Measurements from ENCODE around the gene NKX1-1.

Gene NKX1-1

GRCh38 chr4:1411436-1412375 is 5.5 kb upstream of the NKX1-1 start:
- TF ChIP-seq SUZ12 (IDR thresholded peaks at IDR 0.05; ENCODE audit: extremely low read depth, insufficient read depth, insufficient read length), result no peak
- TF ChIP-seq ZNF274 (IDR thresholded peaks at IDR 0.05; ENCODE audit: low read depth, low read length), result no peak
- no peak for TF ChIP-seq YY1 (IDR thresholded peaks at IDR 0.05; ENCODE audit: insufficient read depth, insufficient read length)
- no peak for DNase-seq (ENCODE audit: low read depth, low spot score)
- Histone ChIP-seq H3K9me3 (ENCODE audit: insufficient read depth, low read length) (no peaks in the 10 kb centered on the region), H3K9ac (ENCODE audit: insufficient read length, low read depth) (no peak overlapping the region), H3K4me1 (ENCODE audit: insufficient read depth, insufficient read length) (peaks cover 11% of the 10 kb centered on the region), H3K4me3 (ENCODE audit: insufficient read length, low read depth) (no peak overlapping the region), H3K27me3 (ENCODE audit: insufficient read depth, insufficient read length) (peaks cover 82% of the 10 kb centered on the region), H3K36me3 (ENCODE audit: insufficient read depth, insufficient read length, low read length) (no peaks in the 10 kb centered on the region)

GRCh38 chr4:1410491-1411325 is 4.5 kb upstream of the NKX1-1 start:
- peak; percentile 76 for DNase-seq (ENCODE audit: low read depth, low spot score)
- peaks cover 92% of the 10 kb centered on the region for H3K27me3 ChIP-seq (ENCODE audit: insufficient read depth, insufficient read length)

GRCh38 chr4:1409491-1410425 is 3.5 kb upstream of the NKX1-1 start:
- no peak for DNase-seq (ENCODE audit: low read depth, low spot score)
- Histone ChIP-seq H3K4me3 (ENCODE audit: insufficient read length, low read depth) (no peak overlapping the region), H3K36me3 (ENCODE audit: insufficient read depth, insufficient read length, low read length) (no peaks in the 10 kb centered on the region), H3K9ac (ENCODE audit: insufficient read length, low read depth) (no peak overlapping the region), H3K4me1 (ENCODE audit: insufficient read depth, insufficient read length) (peaks cover 16% of the 10 kb centered on the region), H3K27me3 (ENCODE audit: insufficient read depth, insufficient read length) (peaks cover 93% of the 10 kb centered on the region), H3K9me3 (ENCODE audit: insufficient read depth, low read length) (no peaks in the 10 kb centered on the region)
- TF ChIP-seq SUZ12 (IDR thresholded peaks at IDR 0.05; ENCODE audit: extremely low read depth, insufficient read depth, insufficient read length) (no peak), YY1 (IDR thresholded peaks at IDR 0.05; ENCODE audit: insufficient read depth, insufficient read length) (no peak)

More at GRCh38 chr4:1410491-1411325, 4.5 kb upstream of the NKX1-1 start:
- TF ChIP-seq YY1 (IDR thresholded peaks at IDR 0.05; ENCODE audit: insufficient read depth, insufficient read length), result no peak
- TF ChIP-seq ZNF274 (IDR thresholded peaks at IDR 0.05; ENCODE audit: low read depth, low read length), result no peak
- no peak for TF ChIP-seq SUZ12 (IDR thresholded peaks at IDR 0.05; ENCODE audit: extremely low read depth, insufficient read depth, insufficient read length)
- Histone ChIP-seq H3K4me1 (ENCODE audit: insufficient read depth, insufficient read length) (peaks cover 17% of the 10 kb centered on the region), H3K36me3 (ENCODE audit: insufficient read depth, insufficient read length, low read length) (no peaks in the 10 kb centered on the region), H3K4me3 (ENCODE audit: insufficient read length, low read depth) (no peak overlapping the region), H3K9me3 (ENCODE audit: insufficient read depth, low read length) (no peaks in the 10 kb centered on the region), H3K9ac (ENCODE audit: insufficient read length, low read depth) (no peak overlapping the region)

- Histone ChIP-seq H3K27me3 (ENCODE audit: insufficient read depth, insufficient read length) (peaks cover 100% of the 10 kb centered on the region), H3K4me1 (ENCODE audit: insufficient read depth, insufficient read length) (peaks cover 16% of the 10 kb centered on the region), H3K9me3 (ENCODE audit: insufficient read depth, low read length) (no peaks in the 10 kb centered on the region), H3K9ac (ENCODE audit: insufficient read length, low read depth) (no peak overlapping the region), H3K36me3 (ENCODE audit: insufficient read depth, insufficient read length, low read length) (no peaks in the 10 kb centered on the region), H3K4me3 (ENCODE audit: insufficient read length, low read depth) (no peak overlapping the region)
- no peak for DNase-seq (ENCODE audit: low read depth, low spot score)
- TF ChIP-seq SUZ12 (IDR thresholded peaks at IDR 0.05; ENCODE audit: extremely low read depth, insufficient read depth, insufficient read length), result no peak
- no peak for TF ChIP-seq ZNF274 (IDR thresholded peaks at IDR 0.05; ENCODE audit: low read depth, low read length)
- TF ChIP-seq YY1 (IDR thresholded peaks at IDR 0.05; ENCODE audit: insufficient read depth, insufficient read length), result no peak
These were observed 2.8 kb upstream of the NKX1-1 start for GRCh38 chr4:1409079-1409478.

- Histone ChIP-seq H3K9ac (ENCODE audit: insufficient read length, low read depth) (no peak overlapping the region), H3K4me1 (ENCODE audit: insufficient read depth, insufficient read length) (peaks cover 16% of the 10 kb centered on the region), H3K36me3 (ENCODE audit: insufficient read depth, insufficient read length, low read length) (no peaks in the 10 kb centered on the region), H3K9me3 (ENCODE audit: insufficient read depth, low read length) (no peaks in the 10 kb centered on the region), H3K27me3 (ENCODE audit: insufficient read depth, insufficient read length) (peaks cover 100% of the 10 kb centered on the region), H3K4me3 (ENCODE audit: insufficient read length, low read depth) (no peak overlapping the region)
- DNase-seq (ENCODE audit: low read depth, low spot score), result no peak
- TF ChIP-seq ZNF274 (IDR thresholded peaks at IDR 0.05; ENCODE audit: low read depth, low read length) (no peak), SUZ12 (IDR thresholded peaks at IDR 0.05; ENCODE audit: extremely low read depth, insufficient read depth, insufficient read length) (no peak), YY1 (IDR thresholded peaks at IDR 0.05; ENCODE audit: insufficient read depth, insufficient read length) (no peak)
These were observed 2.2 kb upstream of the NKX1-1 start for GRCh38 chr4:1408418-1408817.

GRCh38 chr4:1407657-1408333 is 1.6 kb upstream of the NKX1-1 start:
- TF ChIP-seq YY1 (IDR thresholded peaks at IDR 0.05; ENCODE audit: insufficient read depth, insufficient read length) (no peak), ZNF274 (IDR thresholded peaks at IDR 0.05; ENCODE audit: low read depth, low read length) (no peak), SUZ12 (IDR thresholded peaks at IDR 0.05; ENCODE audit: extremely low read depth, insufficient read depth, insufficient read length) (no peak)
- peaks cover 16% of the 10 kb centered on the region for H3K4me1 ChIP-seq (ENCODE audit: insufficient read depth, insufficient read length)
- H3K9ac ChIP-seq (ENCODE audit: insufficient read length, low read depth), result no peak overlapping the region
- DNase-seq (ENCODE audit: low read depth, low spot score), result no peak
- peaks cover 100% of the 10 kb centered on the region for H3K27me3 ChIP-seq (ENCODE audit: insufficient read depth, insufficient read length)
- no peaks in the 10 kb centered on the region for H3K36me3 ChIP-seq (ENCODE audit: insufficient read depth, insufficient read length, low read length)
- H3K4me3 ChIP-seq (ENCODE audit: insufficient read length, low read depth), result no peak overlapping the region
- no peaks in the 10 kb centered on the region for H3K9me3 ChIP-seq (ENCODE audit: insufficient read depth, low read length)
